Esophagus mucosa (tissue), 1 donor: ENCODE measurements around the gene PIN1. TPM values are rescaled to one million over a fixed set of nuclear protein-coding genes. Genes with fewer than 3 reads are reported as not detected.
"Not testable (repeated sequence)": the region's sequence is repeated elsewhere in the genome, so short reads cannot be mapped to it uniquely, and the experiment has no call there.

Experiments used
- ATAC-seq: fragments of 200-7000 bp; cut with Tn5 transposase; one replicate; pipeline ENCODE4 v1.9.1; 2020
- total RNA-seq: library from RNA; stranded (reverse); gene quantifications from one replicate; pipeline ENCODE4 v1.2.4, GENCODE V29; 2023
- donor health status: DM: yes; HTN: yes; CAD: no.

Gene PIN1
- 54.4 TPM for total RNA-seq

- ATAC-seq, result peak; percentile 99
Measured at GRCh38 chr19:9834726-9835506, at the start of gene PIN1. PIN1 (plus strand) TSS chr19:9835318; CDS start chr19:9835345, 27 bp downstream.

DNA sequence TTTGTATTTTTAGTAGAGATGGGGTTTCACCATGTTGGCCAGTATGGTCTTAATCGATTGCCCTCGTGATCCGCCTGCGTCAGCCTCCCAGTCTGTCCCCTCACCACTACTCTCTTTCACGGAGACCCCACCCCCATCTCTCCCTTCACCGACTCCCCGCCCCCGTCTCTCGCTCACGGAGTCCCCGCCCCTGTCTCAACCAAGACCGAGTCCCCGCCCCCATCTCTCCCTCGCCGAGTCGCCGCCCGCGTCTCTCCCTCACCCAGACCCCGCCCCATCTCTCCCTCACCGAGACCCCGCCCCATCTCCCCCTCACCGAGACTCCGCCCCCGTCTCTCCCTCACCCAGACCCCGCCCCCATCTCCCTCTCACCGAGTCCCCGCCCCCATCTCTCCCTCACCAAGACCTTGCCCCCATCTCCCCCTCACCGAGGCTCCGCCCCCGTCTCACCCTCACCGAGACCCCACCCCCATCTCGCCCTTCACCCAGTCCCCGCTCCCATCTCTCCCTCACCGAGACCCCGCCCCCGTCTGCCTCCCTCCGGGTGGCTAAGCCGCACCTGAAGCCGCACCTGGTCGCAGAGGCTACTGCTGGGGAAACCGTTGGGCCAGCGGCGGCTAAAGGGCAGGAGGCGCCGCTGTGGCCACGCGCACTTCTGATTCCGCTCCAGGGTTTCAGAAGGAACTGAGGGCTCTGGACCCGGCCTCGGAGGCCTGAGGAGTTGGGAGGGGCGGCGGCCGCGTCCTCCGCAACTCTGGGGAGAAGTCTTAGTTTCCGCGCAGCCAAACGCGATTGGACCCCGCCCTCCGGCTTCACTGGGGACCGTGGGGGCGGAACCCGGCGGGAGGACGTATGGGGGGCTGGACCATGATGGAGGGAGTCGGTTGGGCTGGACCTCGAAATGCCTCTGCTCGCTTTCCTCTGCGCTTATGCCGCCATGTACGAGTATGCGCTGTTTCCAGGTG, 49.5 kb upstream of the PIN1 start:
- ATAC-seq, result peak; percentile 93

GRCh38 chr19:9786342-9786741, 48.8 kb upstream of the PIN1 start:
- ATAC-seq, result no peak

GRCh38 chr19:9786819-9787218, 48.3 kb upstream of the PIN1 start:
- ATAC-seq, result no peak

DNA sequence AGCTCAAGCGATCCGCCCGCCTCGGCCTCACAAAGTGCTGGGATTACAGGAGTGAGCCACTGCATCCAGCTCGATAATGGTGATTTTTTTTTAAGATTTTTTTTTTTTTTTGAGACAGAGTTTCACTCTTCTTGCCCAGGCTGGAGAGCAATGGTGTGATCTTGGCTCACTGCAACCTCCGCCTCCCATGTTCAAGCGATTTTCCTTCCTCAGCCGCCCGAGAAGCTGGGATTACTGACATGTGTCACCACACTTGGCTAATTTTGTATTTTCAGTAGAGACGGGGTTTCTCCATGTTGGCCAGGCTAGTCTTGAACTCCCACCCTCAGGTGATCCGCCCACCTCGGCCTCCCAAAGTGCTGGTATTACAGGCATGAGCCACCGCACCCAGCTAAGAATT, 46.5 kb upstream of the PIN1 start:
- ATAC-seq, result not testable (repeated sequence)

- ATAC-seq, result no peak
Measured at GRCh38 chr19:9789066-9789465, 46.1 kb upstream of the PIN1 start.

GRCh38 chr19:9789579-9789978, 45.5 kb upstream of the PIN1 start:
- not testable (repeated sequence) for ATAC-seq

GRCh38 chr19:9791073-9791367, 44.1 kb upstream of the PIN1 start:
- ATAC-seq, result not testable (repeated sequence)

DNA sequence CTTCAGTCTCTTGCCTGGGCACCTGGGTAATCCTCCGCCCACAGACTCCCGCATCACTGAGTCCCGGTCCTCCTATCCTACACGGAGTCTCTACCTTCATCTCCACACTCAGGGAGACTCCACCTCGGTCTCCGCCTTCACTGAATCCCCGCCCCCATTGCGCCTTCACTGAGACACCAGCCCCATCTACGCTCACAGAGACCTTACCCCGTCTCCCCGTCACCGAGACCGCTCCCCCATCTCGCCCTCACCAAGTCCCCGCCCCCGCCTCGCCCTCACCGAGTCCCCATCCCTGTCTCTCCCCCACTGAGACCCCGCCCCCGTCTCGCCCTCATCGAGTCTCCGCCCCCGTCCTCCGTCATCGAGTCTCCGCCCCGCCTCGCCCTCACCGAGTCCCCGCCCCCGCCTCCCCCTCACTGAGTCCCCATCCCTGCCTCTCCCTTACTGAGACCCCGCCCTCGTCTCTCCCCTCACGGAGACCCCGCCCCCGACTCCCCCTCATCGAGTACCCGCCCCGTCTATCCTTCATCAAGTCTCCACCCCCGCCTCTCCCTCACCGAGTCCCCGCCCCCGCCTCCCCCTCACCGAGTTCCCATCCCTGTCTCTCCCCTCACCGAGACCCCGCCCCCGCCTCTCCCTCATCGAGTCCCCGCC, 43.4 kb upstream of the PIN1 start:
- ATAC-seq, result peak; percentile 82

GRCh38 chr19:9792206-9793070, 42.7 kb upstream of the PIN1 start:
- peak; percentile 74 for ATAC-seq

- ATAC-seq, result peak; percentile 0
Measured at GRCh38 chr19:9793071-9793591, 42.0 kb upstream of the PIN1 start.

- ATAC-seq, result peak; percentile 57
Measured at GRCh38 chr19:9796113-9796773, 38.9 kb upstream of the PIN1 start.

- ATAC-seq, result peak; percentile 72
Measured at GRCh38 chr19:9797871-9798270, 37.2 kb upstream of the PIN1 start.

GRCh38 chr19:9799162-9799561, 36.0 kb upstream of the PIN1 start:
- no peak for ATAC-seq

DNA sequence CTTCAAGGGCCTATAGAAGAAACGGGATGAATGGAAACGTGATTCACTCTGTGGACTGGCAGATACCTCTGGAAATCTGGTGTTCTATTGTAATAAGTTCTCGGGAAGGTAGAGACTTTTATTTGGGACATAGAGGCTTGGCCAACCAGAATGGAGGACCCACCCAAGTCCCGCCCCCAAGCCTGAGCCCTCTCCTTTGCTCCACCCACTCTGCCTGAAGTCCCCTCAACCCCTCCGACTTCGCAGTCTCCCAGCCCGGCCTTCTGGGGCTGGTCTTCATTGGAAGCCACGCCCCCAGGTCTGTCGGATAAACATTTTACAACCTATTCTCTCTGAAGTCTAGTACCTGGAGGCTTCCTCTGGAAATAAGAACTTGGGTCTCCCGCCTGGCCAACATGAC, 33.1 kb upstream of the PIN1 start:
- no peak for ATAC-seq

DNA sequence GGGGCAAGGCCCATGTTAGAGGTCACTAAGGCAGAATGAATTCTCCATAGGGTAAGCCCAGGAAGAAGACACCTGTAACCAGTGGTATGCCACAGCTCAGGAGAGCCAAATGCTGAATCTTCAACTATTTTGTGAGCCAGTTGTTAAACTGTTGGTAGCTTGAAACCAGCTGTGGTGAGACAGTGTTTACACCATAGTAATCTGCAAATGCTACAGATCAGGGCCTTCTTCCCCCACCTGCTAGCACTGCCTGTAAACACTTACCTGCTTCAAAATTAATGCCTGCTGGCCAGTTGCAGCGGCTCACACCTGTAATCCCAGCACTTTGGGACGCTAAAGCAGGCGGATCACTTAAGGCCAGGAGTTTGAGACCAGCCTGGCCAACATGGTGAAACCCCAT, 28.3 kb upstream of the PIN1 start:
- ATAC-seq, result no peak

DNA sequence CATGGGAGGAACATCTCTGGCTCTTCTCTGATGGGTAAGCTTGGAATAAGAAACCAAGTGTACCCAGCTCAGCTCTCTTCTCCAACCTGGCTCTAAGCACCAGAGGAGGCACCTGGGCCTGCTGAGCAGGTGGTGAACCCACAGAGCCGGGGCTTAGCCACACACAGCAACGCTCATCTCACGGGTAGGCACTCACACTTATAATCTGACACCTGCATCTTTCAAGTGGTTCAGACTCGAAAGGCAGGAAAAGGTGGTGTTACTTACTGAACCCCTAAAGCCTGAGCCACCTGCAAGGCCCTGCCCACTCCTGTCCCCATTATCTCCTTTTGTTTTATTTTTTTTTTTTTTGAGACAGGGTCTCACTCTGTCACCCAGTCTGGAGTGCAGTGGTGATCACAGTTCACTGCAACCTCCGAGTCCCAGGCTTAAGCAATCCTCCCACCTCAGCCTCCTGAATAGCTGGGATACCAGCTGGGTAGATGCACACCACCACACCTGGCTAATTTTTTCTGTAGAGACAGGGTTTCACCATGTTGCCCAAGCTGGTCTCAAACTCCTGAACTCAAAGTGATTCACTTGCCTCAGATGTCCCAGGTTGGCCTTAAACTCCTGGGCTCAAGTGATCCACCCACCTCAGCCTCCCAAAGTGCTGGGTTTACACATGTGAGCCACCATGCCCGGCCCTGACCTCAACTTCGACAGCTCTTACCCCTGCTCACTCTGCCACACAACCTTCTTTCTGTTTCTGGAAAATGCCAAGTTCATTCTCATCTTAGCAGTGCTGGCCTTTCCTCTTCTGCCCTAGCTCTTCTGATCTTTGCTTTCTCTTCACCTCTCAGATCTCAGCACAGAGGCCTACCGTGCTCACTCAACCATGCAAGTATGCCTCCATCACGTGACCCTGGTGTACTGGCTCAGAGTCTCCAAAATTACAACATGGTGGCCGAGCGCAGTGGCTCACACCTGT, 26.0 kb upstream of the PIN1 start:
- no peak for ATAC-seq

- ATAC-seq, result peak; percentile 24
Measured at GRCh38 chr19:9811139-9811538, 24.0 kb upstream of the PIN1 start.

DNA sequence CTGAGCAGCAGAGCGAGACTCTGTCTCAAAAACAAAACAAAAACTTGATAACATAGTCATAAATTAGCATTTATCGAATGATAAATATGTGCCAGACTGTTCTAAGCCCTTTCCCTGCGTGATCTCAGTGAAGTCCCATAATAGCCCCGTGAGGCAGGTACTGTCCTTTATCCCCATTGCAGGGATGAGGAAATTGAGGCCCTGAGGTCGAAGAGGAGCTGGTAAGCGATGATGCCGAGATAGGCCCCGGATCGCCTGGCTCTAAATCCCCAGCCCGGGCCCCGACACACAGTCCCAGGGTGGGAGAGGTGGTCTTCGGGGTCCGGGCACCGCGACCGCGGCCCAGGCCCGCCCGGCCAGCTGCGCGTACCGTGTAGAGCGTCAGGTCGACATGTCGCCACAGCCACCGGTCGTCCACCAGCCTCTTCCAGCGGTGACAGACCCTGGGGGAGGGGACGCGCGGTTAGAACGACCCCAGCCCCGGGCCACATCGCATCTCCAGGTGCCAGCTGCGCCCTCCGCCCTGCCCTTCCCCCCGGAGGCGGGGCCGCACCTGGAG, 16.9 kb upstream of the PIN1 start:
- ATAC-seq, result peak; percentile 2
